ENCODE results near the gene NUPR1.

Gene NUPR1

DNA sequence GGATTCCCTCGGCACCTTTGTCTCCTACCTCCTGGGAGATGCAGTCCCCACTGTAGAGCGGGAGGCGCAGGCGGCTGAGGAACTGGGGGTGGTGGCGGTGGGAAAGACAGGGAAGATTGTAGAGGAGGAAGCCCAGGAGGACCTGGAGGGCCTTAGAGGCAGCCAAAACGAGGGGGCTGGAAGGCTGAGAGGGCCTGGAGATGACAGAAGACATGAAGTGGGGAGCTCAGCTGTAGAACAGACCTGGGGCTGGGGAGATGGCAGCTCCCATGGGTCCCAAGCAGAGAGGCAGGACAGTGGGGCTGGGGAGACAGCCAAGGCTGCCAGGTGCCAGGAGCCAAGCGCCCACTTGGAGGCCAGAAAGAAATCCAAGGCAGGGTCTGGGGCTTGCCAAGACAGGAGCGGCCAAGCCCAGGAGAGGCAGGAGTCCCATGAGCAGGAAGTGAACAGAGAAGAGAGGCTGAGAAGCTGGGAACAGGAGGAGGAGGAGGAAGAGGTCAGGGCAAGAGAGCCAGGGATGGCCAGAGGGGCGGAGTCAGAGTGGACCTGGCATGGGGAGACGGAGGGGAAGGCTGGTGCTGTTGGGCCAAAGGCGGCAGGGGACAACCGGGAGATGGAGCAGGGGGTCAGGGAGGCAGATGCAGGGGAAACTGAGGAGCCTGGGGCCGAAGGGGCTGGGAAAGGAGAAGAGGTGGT is 43.5 kb downstream of the NUPR1 start:
- no peak overlapping the region for H2AFZ ChIP-seq (ENCODE audit: low read length)

DNA sequence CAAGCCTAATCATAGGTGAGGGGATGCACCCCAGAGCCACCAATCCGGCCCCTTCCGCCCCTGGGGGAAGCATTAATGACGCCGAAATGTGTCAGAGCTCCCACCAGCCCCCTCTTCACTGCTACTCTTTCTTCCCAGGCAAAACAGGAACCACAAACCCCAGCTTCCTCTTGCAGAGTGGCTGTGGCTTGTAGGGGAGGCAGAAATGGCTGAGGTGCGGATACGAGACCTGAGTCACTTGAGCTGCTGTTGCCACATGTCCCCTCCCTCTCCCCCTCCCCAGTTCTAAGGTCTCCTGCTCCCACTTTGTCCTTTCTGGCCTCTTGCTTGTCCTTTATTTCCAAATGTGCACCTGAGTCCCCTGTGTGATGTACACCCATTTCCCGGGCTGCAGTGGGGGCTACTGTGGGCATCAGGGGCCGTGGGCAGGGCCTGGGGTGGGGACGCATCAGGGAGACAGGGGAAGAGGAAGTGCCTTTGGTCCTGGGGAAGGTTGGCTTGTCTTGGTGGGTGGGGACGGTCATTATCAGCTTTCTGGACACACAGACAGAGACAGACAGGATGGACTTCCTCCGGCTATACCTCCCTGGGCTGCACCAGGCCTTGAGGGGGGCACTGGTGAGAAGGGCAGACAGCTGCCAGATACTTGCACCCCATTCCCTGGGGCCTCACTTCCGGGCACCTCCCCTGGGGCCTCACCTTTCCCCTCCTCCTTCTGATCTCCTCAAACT is 44.5 kb downstream of the NUPR1 start, which contains the start of gene APOBR:
Gene APOBR, plus strand, starts transcription at position 523 of the 731 bp plus-strand sequence. Its CDS starts 39 bp downstream, at position 562.
- Histone ChIP-seq H3K4me3 (ENCODE audit: low read length, poor library complexity, severe bottlenecking) (peak within 1 kb of the TSS; percentile 84), H3K9me2 (replicated peaks; ENCODE audit: low read depth, low read length) (no peaks in the 10 kb centered on the region), H3K9ac (ENCODE audit: low read depth, low read length, poor library complexity, severe bottlenecking) (peak within 1 kb of the TSS; percentile 99), H2AFZ (ENCODE audit: low read length) (peak within 1 kb of the TSS; percentile 64), H3K4me1 (ENCODE audit: insufficient read depth, low read length, poor library complexity, severe bottlenecking) (peaks cover 42% of the 10 kb centered on the region), H3F3A (ENCODE audit: low read depth) (no peaks in the 10 kb centered on the region), H3K36me3 (ENCODE audit: insufficient read depth, low read length) (peaks cover 6% of the 10 kb centered on the region; the same call in 1 of the 2 replicates), H3K9me3 (ENCODE audit: insufficient read depth, low read depth, low read length) (no peaks in the 10 kb centered on the region), H3K79me2 (ENCODE audit: insufficient read depth, low read length) (peaks cover 64% of the 10 kb centered on the region), H3K27me3 (ENCODE audit: insufficient read depth, low read length, poor library complexity, severe bottlenecking) (no peaks in the 10 kb centered on the region), H3K4me2 (ENCODE audit: low read depth, low read length, poor library complexity, severe bottlenecking) (peak within 1 kb of the TSS; percentile 99), H4K20me1 (ENCODE audit: insufficient read depth, low read length, poor library complexity, severe bottlenecking) (peaks cover 6% of the 10 kb centered on the region)
- TF ChIP-seq EZH2phosphoT487 (IDR thresholded peaks at IDR 0.05; ENCODE audit: borderline replicate concordance): no peak
- TF ChIP-seq, protein P1, sequence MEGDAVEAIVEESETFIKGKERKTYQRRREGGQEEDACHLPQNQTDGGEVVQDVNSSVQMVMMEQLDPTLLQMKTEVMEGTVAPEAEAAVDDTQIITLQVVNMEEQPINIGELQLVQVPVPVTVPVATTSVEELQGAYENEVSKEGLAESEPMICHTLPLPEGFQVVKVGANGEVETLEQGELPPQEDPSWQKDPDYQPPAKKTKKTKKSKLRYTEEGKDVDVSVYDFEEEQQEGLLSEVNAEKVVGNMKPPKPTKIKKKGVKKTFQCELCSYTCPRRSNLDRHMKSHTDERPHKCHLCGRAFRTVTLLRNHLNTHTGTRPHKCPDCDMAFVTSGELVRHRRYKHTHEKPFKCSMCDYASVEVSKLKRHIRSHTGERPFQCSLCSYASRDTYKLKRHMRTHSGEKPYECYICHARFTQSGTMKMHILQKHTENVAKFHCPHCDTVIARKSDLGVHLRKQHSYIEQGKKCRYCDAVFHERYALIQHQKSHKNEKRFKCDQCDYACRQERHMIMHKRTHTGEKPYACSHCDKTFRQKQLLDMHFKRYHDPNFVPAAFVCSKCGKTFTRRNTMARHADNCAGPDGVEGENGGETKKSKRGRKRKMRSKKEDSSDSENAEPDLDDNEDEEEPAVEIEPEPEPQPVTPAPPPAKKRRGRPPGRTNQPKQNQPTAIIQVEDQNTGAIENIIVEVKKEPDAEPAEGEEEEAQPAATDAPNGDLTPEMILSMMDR (conservative IDR thresholded peaks at IDR 0.05; ENCODE audit: low read length): no peak

More for the DNA sequence above, 43.5 kb downstream of the NUPR1 start:
- Histone ChIP-seq H3K9me3 (ENCODE audit: insufficient read depth, low read depth, low read length) (no peaks in the 10 kb centered on the region), H3F3A (ENCODE audit: low read depth) (no peaks in the 10 kb centered on the region), H3K4me1 (ENCODE audit: insufficient read depth, low read length, poor library complexity, severe bottlenecking) (peaks cover 42% of the 10 kb centered on the region), H3K36me3 (ENCODE audit: insufficient read depth, low read length) (no peaks in the 10 kb centered on the region), H3K9ac (ENCODE audit: low read depth, low read length, poor library complexity, severe bottlenecking) (peak overlapping the region; percentile 99), H3K79me2 (ENCODE audit: insufficient read depth, low read length) (peaks cover 64% of the 10 kb centered on the region), H3K27me3 (ENCODE audit: insufficient read depth, low read length, poor library complexity, severe bottlenecking) (no peaks in the 10 kb centered on the region), H3K9me2 (replicated peaks; ENCODE audit: low read depth, low read length) (no peaks in the 10 kb centered on the region), H3K4me3 (ENCODE audit: low read length, poor library complexity, severe bottlenecking) (peak overlapping the region; percentile 84), H4K20me1 (ENCODE audit: insufficient read depth, low read length, poor library complexity, severe bottlenecking) (peaks cover 6% of the 10 kb centered on the region), H3K4me2 (ENCODE audit: low read depth, low read length, poor library complexity, severe bottlenecking) (peak overlapping the region; percentile 99)
- no peak for TF ChIP-seq EZH2phosphoT487 (IDR thresholded peaks at IDR 0.05; ENCODE audit: borderline replicate concordance)
- TF ChIP-seq, protein P1 (conservative IDR thresholded peaks at IDR 0.05; ENCODE audit: low read length): no peak

DNA sequence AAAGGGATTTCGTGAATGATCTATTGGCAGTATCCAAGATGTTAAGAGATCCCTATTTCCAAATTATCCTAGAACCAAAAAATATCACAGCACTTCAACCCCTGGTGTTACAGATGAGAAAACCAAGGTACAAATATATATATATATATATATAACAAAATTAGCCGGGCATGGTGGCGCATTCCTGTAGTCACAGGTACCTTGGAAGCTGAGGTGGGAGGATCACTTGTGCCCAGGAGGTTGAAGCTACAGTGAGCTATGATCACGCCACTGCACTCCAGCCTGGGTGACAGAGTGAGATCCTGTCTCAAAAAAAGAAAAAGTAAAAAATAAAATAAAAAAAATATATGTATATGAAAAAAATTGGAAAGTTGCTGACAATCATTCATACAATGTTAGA is 46.3 kb downstream of the NUPR1 start:
- Histone ChIP-seq H2AFZ (ENCODE audit: low read length) (peak overlapping the region; percentile 91), H3K4me2 (ENCODE audit: low read depth, low read length, poor library complexity, severe bottlenecking) (peak overlapping the region; percentile 99), H3K4me1 (ENCODE audit: insufficient read depth, low read length, poor library complexity, severe bottlenecking) (peaks cover 41% of the 10 kb centered on the region), H4K20me1 (ENCODE audit: insufficient read depth, low read length, poor library complexity, severe bottlenecking) (peaks cover 6% of the 10 kb centered on the region), H3F3A (ENCODE audit: low read depth) (no peaks in the 10 kb centered on the region), H3K9me3 (ENCODE audit: insufficient read depth, low read depth, low read length) (no peaks in the 10 kb centered on the region), H3K36me3 (ENCODE audit: insufficient read depth, low read length) (peaks cover 18% of the 10 kb centered on the region; the same call in 1 of the 2 replicates), H3K4me3 (ENCODE audit: low read length, poor library complexity, severe bottlenecking) (peak overlapping the region; percentile 84), H3K27me3 (ENCODE audit: insufficient read depth, low read length, poor library complexity, severe bottlenecking) (no peaks in the 10 kb centered on the region), H3K79me2 (ENCODE audit: insufficient read depth, low read length) (peaks cover 58% of the 10 kb centered on the region), H3K9me2 (replicated peaks; ENCODE audit: low read depth, low read length) (no peaks in the 10 kb centered on the region), H3K9ac (ENCODE audit: low read depth, low read length, poor library complexity, severe bottlenecking) (peak overlapping the region; percentile 99)
- TF ChIP-seq EZH2phosphoT487 (IDR thresholded peaks at IDR 0.05; ENCODE audit: borderline replicate concordance): no peak
- TF ChIP-seq, protein P1 (conservative IDR thresholded peaks at IDR 0.05; ENCODE audit: low read length): no peak

Data from Loucy (cell line).